ENCODE data around the gene PTPRN2. TPM values are rescaled to one million over a fixed set of nuclear protein-coding genes. Genes with fewer than 3 reads are reported as not detected.

Gene PTPRN2
- total RNA-seq, 2 donors from 2014 or later: 26.1 to 55.5 TPM

DNA sequence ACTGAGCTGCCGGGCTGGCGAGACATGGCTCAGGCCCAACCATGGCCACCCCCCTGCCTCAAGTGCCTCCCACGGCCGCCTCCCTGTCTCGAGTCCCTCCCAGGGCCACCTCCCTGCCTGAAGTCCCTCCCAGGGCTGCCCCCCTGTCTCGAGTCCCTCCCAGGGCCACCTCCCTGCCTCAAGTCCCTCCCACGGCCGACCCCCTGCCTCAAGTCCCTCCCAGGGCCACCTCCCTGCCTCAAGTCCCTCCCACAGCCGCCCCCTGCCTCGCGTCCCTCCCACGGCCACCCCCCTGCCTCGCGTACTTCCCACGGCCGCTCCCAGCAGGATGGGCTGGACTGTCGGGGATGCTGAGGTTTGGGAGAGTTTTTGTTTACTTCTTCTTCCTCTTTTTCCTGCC is 462.5 kb downstream of the PTPRN2 start:
- no peak for DNase-seq (ENCODE audit: low spot score)
- TF ChIP-seq POLR2A (IDR thresholded peaks at IDR 0.05) (no peak), CTCF (IDR thresholded peaks at IDR 0.05) (no peak), POLR2AphosphoS5 (IDR thresholded peaks at IDR 0.05) (no peak)
- intact Hi-C loops (cut with DNase I): no loop called here

DNA sequence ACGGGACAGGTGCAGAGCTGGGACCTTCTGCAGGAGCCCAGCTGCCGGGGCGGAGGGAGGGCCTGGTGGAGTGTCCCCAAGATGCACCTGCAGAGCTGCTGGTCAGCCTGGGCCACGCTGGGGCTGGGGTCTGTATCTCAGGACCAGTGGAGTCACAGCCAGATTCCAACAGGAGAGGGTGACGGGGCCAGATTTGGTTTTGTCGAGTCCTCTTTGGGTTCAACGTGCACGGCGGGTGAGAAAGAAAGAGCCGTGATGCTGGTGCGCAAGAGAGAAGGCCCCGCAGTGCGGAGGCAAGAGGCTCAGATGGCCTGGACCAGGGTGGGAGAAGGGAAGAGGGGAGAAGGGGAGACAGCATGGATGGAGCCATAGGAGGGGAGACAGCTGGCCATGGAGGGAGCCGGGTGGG is 462.9 kb downstream of the PTPRN2 start:
- no peak for DNase-seq (ENCODE audit: low spot score)
- intact Hi-C loops (cut with DNase I): no loop called here
- no peak for TF ChIP-seq POLR2A (IDR thresholded peaks at IDR 0.05)
- TF ChIP-seq POLR2AphosphoS5 (IDR thresholded peaks at IDR 0.05): no peak
- no peak for TF ChIP-seq CTCF (IDR thresholded peaks at IDR 0.05)
- no peaks in the 10 kb centered on the region for H3K36me3 ChIP-seq
- 89% methylated on average over 14 of the region's 14 CpGs for WGBS
- H3K27ac ChIP-seq: no peak overlapping the region
- no peaks in the 10 kb centered on the region for H3K9me3 ChIP-seq
- H3K4me3 ChIP-seq: no peak overlapping the region
- H3K4me1 ChIP-seq (replicated peaks): no peaks in the 10 kb centered on the region
- H3K27me3 ChIP-seq (replicated peaks; ENCODE audit: insufficient read depth): no peaks in the 10 kb centered on the region

More for the DNA sequence above, 462.5 kb downstream of the PTPRN2 start:
- WGBS: 83% methylated on average over 17 of the region's 17 CpGs
- no peak overlapping the region for H3K4me3 ChIP-seq
- no peaks in the 10 kb centered on the region for H3K4me1 ChIP-seq (replicated peaks)
- no peaks in the 10 kb centered on the region for H3K36me3 ChIP-seq
- no peaks in the 10 kb centered on the region for H3K9me3 ChIP-seq
- no peak overlapping the region for H3K27ac ChIP-seq
- H3K27me3 ChIP-seq (replicated peaks; ENCODE audit: insufficient read depth): no peaks in the 10 kb centered on the region

- H3K36me3 ChIP-seq: no peaks in the 10 kb centered on the region
- intact Hi-C loops (cut with DNase I): no loop called here
- 91% methylated on average over 18 of the region's 18 CpGs for WGBS
- no peaks in the 10 kb centered on the region for H3K4me1 ChIP-seq (replicated peaks)
- no peaks in the 10 kb centered on the region for H3K9me3 ChIP-seq
- H3K27me3 ChIP-seq (replicated peaks; ENCODE audit: insufficient read depth): no peaks in the 10 kb centered on the region
- no peak overlapping the region for H3K4me3 ChIP-seq
- no peak overlapping the region for H3K27ac ChIP-seq
- DNase-seq (ENCODE audit: low spot score): no peak
- no peak for TF ChIP-seq POLR2A (IDR thresholded peaks at IDR 0.05)
- no peak for TF ChIP-seq POLR2AphosphoS5 (IDR thresholded peaks at IDR 0.05)
- TF ChIP-seq CTCF (IDR thresholded peaks at IDR 0.05): no peak
These were observed 463.9 kb downstream of the PTPRN2 start for GRCh38 chr7:158123753-158124152.

DNA sequence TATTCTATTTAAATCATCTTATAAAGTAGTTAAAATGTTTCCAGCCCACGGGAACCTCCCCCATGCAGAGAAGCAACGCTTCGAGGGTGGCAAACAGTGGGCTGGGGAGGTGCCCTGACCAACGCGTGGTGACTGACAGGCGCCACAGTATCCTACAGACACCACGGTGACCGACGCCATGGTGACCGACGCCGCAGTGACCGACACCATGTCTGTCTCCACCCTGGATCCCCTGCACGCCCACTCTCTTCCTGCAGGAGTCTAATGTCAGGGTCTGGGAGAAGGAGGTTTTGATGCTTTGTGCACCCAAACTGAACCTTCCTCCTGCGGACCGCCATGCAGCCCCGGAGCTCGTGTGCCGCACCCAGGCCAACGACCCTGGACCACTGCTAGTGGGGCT is 464.4 kb downstream of the PTPRN2 start:
- Histone ChIP-seq H3K4me3 (no peak overlapping the region), H3K36me3 (no peaks in the 10 kb centered on the region), H3K27ac (no peak overlapping the region), H3K27me3 (replicated peaks; ENCODE audit: insufficient read depth) (no peaks in the 10 kb centered on the region), H3K4me1 (replicated peaks) (no peaks in the 10 kb centered on the region), H3K9me3 (no peaks in the 10 kb centered on the region)
- TF ChIP-seq POLR2A (IDR thresholded peaks at IDR 0.05) (no peak), POLR2AphosphoS5 (IDR thresholded peaks at IDR 0.05) (no peak), CTCF (IDR thresholded peaks at IDR 0.05) (no peak)
- intact Hi-C loops (cut with DNase I): no loop called here
- DNase-seq (ENCODE audit: low spot score): no peak
- WGBS: 94% methylated on average over 20 of the region's 20 CpGs

GRCh38 chr7:158121441-158122045 is 466.1 kb downstream of the PTPRN2 start:
- H3K9me3 ChIP-seq: no peaks in the 10 kb centered on the region
- no peak overlapping the region for H3K4me3 ChIP-seq
- TF ChIP-seq POLR2AphosphoS5 (IDR thresholded peaks at IDR 0.05) (no peak), POLR2A (IDR thresholded peaks at IDR 0.05) (no peak)
- no peaks in the 10 kb centered on the region for H3K4me1 ChIP-seq (replicated peaks)
- no peaks in the 10 kb centered on the region for H3K27me3 ChIP-seq (replicated peaks; ENCODE audit: insufficient read depth)
- no peak for DNase-seq (ENCODE audit: low spot score)
- no peaks in the 10 kb centered on the region for H3K36me3 ChIP-seq
- no peak overlapping the region for H3K27ac ChIP-seq
- intact Hi-C loops (cut with DNase I): no loop called here
- 80% methylated on average over 11 of the region's 11 CpGs for WGBS
